Adrenal gland (tissue), 12 donors: ENCODE data around the gene CDIP1. TPM values are rescaled to one million over a fixed set of nuclear protein-coding genes. Genes with fewer than 3 reads are reported as not detected.

ENCODE experiments used
- DNase-seq, 7 donors: peaks; one replicate each; pipeline ENCODE4 v3.0.0-alpha.2; 2019 to 2020
- H3K27ac ChIP-seq, 5 donors: fragments of 200-600 bp; sonication (generic) in 4 of 5; 1 replicate in 3 of 5; 2 replicates in 2 of 5; pipeline versions ENCODE4 v1.5.1 to v1.8.0; 2016 to 2020; ENCODE audit warnings: mild to moderate bottlenecking in 1 of 5
- H3K27me3 ChIP-seq: fragments of 200-600 bp; 2 replicates; pipeline ENCODE4 v1.8.0; 2021
- H3K36me3 ChIP-seq, 2 donors: fragments of 200-600 bp; replicated peaks in 1 of 2; 1 replicate in 1 of 2; 2 replicates in 1 of 2; pipeline versions ENCODE4 v1.5.1 to v1.8.0; 2018 to 2022
- H3K4me1 ChIP-seq, 2 donors: fragments of 200-600 bp; replicated peaks in 1 of 2; 1 replicate in 1 of 2; 2 replicates in 1 of 2; pipeline versions ENCODE4 v1.5.1 to v1.8.0; 2018 to 2021
- H3K4me3 ChIP-seq, 4 donors: fragments of 200-600 bp; sonication (generic) in 3 of 4; one replicate each; pipeline ENCODE4 v1.5.1; 2016 to 2018
- H3K9me3 ChIP-seq, 3 donors: fragments of 200-600 bp; sonication (generic) in 1 of 3; replicated peaks in 1 of 3; 1 replicate in 2 of 3; 2 replicates in 1 of 3; pipeline versions ENCODE4 v1.5.1 to v1.8.0; 2016 to 2021
- POLR2A ChIP-seq, 2 donors: fragments of 450-650 bp; IDR thresholded peaks; one replicate each; pipeline ENCODE4 v1.6.1; 2017; ENCODE audit warnings: antibody characterized with exemption in 2 of 2, mild to moderate bottlenecking in 2 of 2, moderate library complexity in 1 of 2
- WGBS, 4 donors: extraction: QIAGEN DNeasy Blood & Tissue Kit in 2 of 4; methylation state at CpG; one replicate each; pipeline versions ENCODE4 v1.1.5 to v1.1.7; 2013 to 2017; 5-methylcytosine and 5-hydroxymethylcytosine counted together
- intact Hi-C, 2 donors: fragments of 100-400 bp; cut with DNase I; formaldehyde crosslinking; loops; one replicate each; pipeline versions ENCODE4 v1.14.1 to v1.15.0; 2022 to 2023
- polyA plus RNA-seq, 3 donors: library from polyadenylated mRNA; stranded (reverse); fragments of 200-250 nt in 2 of 3; fragments of 350-450 nt in 1 of 3; fragmentation: Illumina TruSeq in 1 of 3; extraction: RNeasy Lipid Tissue Mini Kit (QIAGEN cat#74804) in 1 of 3; gene quantifications; one replicate each; pipeline ENCODE4 v1.2.3, GENCODE V29; 2013 to 2014
- total RNA-seq, 9 donors: library from RNA; depleted of rRNA in 4 of 9; stranded (reverse); fragments of >200 nt in 4 of 9; fragments of 120-200 nt in 1 of 9; fragmentation: NEBNext Ultra II Directional in 1 of 9; extraction: Animal tissue kit (Norgen Biotek cat#: 25700) in 1 of 9; gene quantifications; one replicate each; pipeline versions ENCODE4 v1.1.0 to v1.2.4, GENCODE V29; 2013 to 2023
- TF ChIP-seq, protein P1 (sequence below), 6 experiments: fragments of 450-650 bp in 4 of 6; fragments of 200-600 bp in 2 of 6; sonication (generic) in 1 of 6; IDR thresholded peaks; 1 replicate in 5 of 6; 2 replicates in 1 of 6; pipeline versions ENCODE4 v1.5.1 to v1.8.0; 2016 to 2021; ENCODE audit warnings: antibody characterized with exemption in 6 of 6, mild to moderate bottlenecking in 2 of 6, moderate library complexity in 1 of 6
- donor health status: healthy with polysubstance abuse.
- donor health status: Bipolar disorder and iron deficiency.
- donor health status: DM: yes; HTN: yes; CAD: no.
- donor health status: DM: no; HTN: no; CAD: no.
- donor health status: DM: no; HTN: no; CAD: no.
- donor health status: DM: yes; HTN: yes; CAD: no.

The CDIP1 gene
- total and polyA plus RNA-seq, 12 donors: 23.6 to 68.0 (median 42.2) TPM

DNA sequence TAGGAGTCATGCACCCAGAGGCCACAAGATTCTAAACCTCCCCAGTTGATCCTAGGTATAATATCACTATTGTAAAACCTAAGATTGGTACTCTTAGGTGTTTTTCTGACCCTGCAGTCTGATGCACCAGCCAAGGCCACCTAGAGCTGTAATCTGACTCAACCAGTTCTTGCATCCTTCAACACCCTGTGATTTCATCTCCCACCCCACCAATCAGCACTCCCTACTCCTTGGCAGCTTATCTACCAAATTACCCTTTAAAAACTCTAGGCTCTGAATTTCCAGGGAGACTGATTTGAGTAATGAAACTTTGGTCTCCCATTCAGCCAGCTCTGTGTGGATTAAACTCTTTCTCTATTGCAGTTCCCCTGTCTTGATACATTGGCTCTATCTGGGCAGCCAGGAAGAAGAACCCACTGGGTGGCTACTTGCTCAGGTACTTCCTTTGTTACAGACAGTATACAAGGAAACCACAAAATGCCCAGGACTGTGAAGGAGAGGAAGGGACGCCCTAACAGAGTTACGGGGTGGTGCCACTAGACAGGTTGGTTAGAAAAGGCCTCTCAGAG is 1.2 kb upstream of the CDIP1 start:
- Histone ChIP-seq H3K36me3 (no peaks in the 10 kb centered on the region), H3K9me3 (no peaks in the 10 kb centered on the region), H3K27me3 (no peaks in the 10 kb centered on the region), H3K4me1 (peaks cover 9 to 19% of the 10 kb centered on the region in 2 donors), H3K4me3 (no peak overlapping the region), H3K27ac (no peak overlapping the region)
- intact Hi-C loops: no loop called here
- 94 to 100% (median 99%) methylated on average over 2 of the region's 2 CpGs for WGBS, 4 donors
- DNase-seq: no peak
- TF ChIP-seq, protein P1, sequence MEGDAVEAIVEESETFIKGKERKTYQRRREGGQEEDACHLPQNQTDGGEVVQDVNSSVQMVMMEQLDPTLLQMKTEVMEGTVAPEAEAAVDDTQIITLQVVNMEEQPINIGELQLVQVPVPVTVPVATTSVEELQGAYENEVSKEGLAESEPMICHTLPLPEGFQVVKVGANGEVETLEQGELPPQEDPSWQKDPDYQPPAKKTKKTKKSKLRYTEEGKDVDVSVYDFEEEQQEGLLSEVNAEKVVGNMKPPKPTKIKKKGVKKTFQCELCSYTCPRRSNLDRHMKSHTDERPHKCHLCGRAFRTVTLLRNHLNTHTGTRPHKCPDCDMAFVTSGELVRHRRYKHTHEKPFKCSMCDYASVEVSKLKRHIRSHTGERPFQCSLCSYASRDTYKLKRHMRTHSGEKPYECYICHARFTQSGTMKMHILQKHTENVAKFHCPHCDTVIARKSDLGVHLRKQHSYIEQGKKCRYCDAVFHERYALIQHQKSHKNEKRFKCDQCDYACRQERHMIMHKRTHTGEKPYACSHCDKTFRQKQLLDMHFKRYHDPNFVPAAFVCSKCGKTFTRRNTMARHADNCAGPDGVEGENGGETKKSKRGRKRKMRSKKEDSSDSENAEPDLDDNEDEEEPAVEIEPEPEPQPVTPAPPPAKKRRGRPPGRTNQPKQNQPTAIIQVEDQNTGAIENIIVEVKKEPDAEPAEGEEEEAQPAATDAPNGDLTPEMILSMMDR (IDR thresholded peaks at IDR 0.05): no peak
- TF ChIP-seq POLR2A (IDR thresholded peaks at IDR 0.05): no peak

DNA sequence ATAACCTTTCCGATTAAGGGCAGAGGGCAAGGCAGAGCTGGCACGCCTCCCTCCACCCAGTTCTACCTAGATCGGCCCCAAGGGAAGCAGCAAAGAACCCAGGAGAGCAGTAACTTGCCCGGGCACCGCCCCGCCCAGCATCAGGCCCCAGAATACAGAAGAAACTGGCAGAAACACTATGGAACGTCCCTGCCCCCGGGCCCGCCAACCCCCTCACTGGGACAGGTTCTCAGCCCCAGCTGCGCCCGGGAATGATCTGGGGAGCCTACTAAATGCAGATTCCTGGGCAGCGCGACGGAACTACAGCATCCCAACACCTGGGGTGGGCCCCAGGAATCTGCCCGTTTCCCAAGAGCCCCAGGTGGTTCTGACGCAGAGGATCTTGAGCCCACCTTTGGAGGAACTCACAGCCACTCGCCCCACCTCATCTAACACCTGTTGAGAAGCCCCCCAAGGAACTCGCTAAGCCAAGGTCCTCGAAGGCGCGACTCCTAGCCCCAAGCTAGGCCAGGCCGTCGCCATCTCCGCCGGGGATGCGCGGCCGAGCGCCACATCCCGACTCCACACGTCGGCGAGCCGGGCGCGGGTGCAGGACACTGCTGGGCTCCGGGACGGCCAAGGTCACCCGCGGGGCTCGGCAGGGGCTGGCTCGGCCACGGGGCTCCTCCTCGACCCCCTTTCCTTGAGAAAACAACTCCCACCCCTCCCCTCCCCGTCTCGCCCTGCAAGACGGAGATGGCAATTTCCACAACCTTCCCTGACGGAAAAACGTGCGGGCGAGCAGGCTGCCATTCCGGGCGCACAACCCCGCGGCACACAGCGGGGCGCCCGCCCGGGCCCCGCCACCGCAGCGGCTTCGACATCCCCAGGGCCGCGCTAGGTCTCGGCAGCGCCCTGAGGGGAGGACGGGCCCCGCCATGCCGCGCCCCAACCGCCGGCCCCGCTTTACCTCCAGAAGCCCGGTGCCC is 913 bp downstream of the CDIP1 start:
- no peaks in the 10 kb centered on the region for H3K27me3 ChIP-seq
- 11 to 78% (median 13%) methylated on average over 4 to 75 of the region's 75 CpGs for WGBS, 4 donors
- H3K27ac ChIP-seq: peak overlapping the region in 4 of 5 donors; percentile 59 to 94 (median 77)
- intact Hi-C loops: no loop called here
- DNase-seq: peak in 4 of 7 donors; percentile 44 to 54 (median 50)
- peaks cover 9 to 19% of the 10 kb centered on the region in 2 donors for H3K4me1 ChIP-seq
- H3K9me3 ChIP-seq: no peaks in the 10 kb centered on the region
- TF ChIP-seq, protein P1 (IDR thresholded peaks at IDR 0.05): no peak
- no peak for TF ChIP-seq POLR2A (IDR thresholded peaks at IDR 0.05)
- no peaks in the 10 kb centered on the region for H3K36me3 ChIP-seq
- H3K4me3 ChIP-seq: peak overlapping the region; percentile 54 to 85 (median 64)

DNA sequence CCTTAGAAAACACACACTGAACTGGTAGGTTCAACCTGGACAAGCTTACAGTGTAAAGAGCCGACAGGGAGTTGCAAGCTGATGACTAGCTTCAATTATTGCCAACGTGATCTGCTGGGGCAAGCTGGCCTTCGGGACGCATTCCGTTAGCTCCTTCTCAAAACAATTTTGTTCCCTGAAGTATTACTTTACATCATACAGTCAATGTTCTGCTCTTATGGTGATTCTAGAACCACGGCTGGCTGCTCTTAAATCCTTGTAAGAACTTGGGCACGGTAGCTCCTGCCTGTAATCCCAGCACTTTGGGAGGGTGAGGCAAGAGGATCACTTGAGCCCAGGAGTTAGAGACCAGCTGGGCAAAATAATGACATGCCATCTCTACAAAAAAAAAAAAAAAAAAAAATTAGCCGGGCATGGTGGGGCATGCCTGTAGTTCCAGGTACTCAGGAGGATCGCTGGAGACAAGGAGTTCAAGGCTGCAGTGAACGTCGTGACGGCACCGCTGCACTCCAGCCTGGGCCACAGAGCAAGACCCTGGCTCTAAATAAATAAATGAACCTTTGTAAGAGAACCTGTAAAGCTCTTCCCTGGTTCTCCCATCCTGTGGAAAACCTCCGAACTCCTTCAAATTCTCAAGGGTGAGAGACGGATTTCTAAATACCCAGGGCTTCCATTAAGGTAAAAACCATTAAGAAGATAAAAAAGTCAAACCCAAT is 2.0 kb downstream of the CDIP1 start:
- no peak for TF ChIP-seq POLR2A (IDR thresholded peaks at IDR 0.05)
- TF ChIP-seq, protein P1 (IDR thresholded peaks at IDR 0.05): no peak
- WGBS, 4 donors: 84 to 93% (median 87%) methylated on average over 14 to 15 of the region's 15 CpGs
- H3K4me3 ChIP-seq: no peak overlapping the region
- H3K9me3 ChIP-seq: no peaks in the 10 kb centered on the region
- DNase-seq: no peak
- intact Hi-C loops: no loop called here
- H3K4me1 ChIP-seq: peaks cover 9 to 19% of the 10 kb centered on the region in 2 donors
- H3K36me3 ChIP-seq: no peaks in the 10 kb centered on the region
- H3K27me3 ChIP-seq: no peaks in the 10 kb centered on the region
- H3K27ac ChIP-seq: no peak overlapping the region

DNA sequence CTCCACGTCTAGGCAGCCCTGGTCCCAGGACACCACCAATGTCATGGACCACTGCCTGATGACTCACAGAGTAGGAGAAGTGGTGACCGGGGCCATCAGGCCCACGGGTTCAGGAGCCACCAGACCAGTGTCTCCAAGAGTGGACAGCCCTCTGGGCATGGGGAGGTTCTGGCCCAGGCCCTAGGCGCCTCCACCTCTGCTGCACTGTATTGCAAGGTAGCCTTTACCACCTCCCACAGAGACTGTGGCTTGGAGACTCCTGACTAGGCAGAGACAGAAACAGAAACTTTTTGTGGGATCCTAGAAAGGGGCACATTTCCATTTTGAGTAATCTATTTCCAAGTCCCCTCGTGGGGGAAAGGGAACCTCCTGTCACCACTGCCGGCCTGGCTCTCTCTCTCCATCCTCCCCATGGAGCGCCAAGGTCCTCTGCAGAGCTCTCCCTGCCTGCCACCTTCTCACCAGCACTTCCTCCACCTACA is 2.9 kb downstream of the CDIP1 start:
- H3K4me3 ChIP-seq: no peak overlapping the region
- no peak overlapping the region for H3K27ac ChIP-seq
- peaks cover 9 to 19% of the 10 kb centered on the region in 2 donors for H3K4me1 ChIP-seq
- 72 to 78% (median 75%) methylated on average over 3 to 7 of the region's 7 CpGs for WGBS, 4 donors
- intact Hi-C loops: no loop called here
- TF ChIP-seq, protein P1 (IDR thresholded peaks at IDR 0.05): no peak
- no peak for TF ChIP-seq POLR2A (IDR thresholded peaks at IDR 0.05)
- H3K36me3 ChIP-seq: no peaks in the 10 kb centered on the region
- H3K9me3 ChIP-seq: no peaks in the 10 kb centered on the region
- no peaks in the 10 kb centered on the region for H3K27me3 ChIP-seq
- DNase-seq: no peak
